Measurements from ENCODE around the gene HRH1.

GRCh38 chr3:11145888-11146287, 8.4 kb upstream of the HRH1 start:
- TF ChIP-seq POLR2A (IDR thresholded peaks at IDR 0.05; ENCODE audit: low read depth, low read length) (no peak), POLR2AphosphoS5 (IDR thresholded peaks at IDR 0.05; ENCODE audit: low read depth, low read length) (no peak)
